HG03469 (cell line): ENCODE data around the gene OSBPL2.

Experiments used
- ATAC-seq: cut with Tn5 transposase; IDR thresholded peaks from one replicate; pipeline ENCODE4 v1.9.1; 2021; ENCODE audit warnings: mild to moderate bottlenecking, moderate library complexity, moderate number of reproducible peaks; ENCODE audit not compliant: unreplicated experiment

Gene OSBPL2

DNA sequence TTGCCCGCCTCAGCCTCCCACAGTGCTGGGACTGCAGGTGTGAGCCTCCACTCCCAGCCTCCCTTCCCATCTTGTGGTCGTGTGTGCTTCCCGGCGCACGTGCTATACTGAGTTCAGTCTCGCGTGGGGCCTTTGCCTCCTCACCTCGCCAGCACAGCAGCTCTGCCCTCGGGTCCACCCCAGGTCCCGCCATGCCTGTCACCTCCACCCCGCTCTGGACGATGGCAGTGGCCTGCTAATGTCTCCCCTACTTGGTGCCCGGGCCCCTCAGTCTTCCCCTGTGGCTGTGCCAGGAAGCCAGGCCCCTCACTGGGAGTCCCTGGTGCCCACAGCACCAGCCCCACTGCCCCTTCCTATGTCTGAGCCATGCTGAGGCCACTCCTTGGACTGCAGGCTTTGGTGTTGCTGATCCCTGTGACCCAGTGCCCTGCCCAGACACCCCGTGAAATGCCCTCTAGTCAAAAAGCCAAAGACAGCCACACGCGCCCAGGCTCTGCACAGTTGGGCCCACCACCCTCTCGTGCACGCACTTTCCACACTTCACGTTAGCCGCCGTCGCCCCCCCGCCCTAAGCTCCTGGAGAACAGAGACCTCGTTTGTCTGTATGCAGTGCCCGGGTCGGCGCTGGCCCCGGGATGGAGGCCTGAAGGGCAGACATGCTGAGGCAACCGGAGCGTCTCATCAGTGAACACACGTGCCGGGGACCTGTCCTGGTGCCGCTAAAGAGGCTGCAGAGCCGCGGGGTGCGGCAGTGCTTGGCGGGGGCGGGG, 32.5 kb upstream of the OSBPL2 start:
- no peak for ATAC-seq

DNA sequence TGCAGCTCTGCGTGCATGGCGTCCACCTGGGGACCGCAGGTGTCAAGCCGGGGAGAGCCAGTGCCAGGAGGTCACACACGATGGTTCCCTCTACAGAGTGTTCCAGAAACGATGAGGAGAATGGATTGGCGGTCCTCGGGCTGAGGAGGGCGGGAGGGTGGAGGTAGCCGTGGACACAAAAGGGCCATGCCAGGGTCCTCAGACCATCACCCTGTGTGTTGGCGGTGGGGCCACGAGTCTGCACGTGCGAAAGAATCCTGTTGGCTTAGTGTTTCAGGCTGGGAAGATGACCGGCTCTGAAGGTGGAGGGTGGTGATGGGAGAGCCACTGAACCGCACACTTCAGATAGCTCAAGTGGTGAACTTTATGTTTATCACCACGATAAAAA, 31.9 kb upstream of the OSBPL2 start:
- no peak for ATAC-seq

DNA sequence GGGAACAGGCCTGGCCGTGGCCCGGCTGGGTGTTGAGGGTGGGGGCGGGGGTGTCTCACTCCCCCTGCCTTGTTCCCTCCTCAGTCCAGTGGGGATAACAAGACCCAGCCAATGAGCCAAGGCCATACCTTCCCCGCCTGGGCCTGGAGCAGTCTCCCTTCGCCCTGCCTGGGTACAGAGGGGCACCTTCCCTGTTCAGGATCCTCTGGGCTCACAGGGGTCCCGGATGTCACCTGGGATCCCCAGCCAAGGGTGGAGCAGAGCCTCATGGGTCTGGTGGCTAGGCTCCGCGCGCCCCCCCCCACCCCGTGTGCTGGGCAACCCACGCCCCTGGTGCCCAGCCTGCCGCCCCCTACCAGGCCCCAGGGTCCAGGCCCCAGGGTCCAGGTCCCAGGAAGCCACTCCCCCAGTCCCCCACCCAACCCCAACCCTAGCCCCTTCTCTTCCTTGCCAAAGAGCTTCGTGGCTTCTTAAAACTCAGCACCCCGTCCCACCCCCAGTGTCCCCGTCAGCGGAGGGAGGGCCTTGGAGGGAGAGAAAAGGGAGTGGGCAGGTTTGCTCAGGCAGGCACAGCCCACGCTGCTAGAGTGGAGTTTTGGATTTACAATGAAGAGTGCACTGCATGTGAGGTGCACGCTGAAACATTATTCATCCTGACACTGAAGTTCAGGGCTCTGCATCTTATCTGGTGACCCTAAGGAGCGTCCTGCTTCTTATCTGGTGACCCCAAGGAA, 30.1 kb upstream of the OSBPL2 start:
- ATAC-seq, result no peak

DNA sequence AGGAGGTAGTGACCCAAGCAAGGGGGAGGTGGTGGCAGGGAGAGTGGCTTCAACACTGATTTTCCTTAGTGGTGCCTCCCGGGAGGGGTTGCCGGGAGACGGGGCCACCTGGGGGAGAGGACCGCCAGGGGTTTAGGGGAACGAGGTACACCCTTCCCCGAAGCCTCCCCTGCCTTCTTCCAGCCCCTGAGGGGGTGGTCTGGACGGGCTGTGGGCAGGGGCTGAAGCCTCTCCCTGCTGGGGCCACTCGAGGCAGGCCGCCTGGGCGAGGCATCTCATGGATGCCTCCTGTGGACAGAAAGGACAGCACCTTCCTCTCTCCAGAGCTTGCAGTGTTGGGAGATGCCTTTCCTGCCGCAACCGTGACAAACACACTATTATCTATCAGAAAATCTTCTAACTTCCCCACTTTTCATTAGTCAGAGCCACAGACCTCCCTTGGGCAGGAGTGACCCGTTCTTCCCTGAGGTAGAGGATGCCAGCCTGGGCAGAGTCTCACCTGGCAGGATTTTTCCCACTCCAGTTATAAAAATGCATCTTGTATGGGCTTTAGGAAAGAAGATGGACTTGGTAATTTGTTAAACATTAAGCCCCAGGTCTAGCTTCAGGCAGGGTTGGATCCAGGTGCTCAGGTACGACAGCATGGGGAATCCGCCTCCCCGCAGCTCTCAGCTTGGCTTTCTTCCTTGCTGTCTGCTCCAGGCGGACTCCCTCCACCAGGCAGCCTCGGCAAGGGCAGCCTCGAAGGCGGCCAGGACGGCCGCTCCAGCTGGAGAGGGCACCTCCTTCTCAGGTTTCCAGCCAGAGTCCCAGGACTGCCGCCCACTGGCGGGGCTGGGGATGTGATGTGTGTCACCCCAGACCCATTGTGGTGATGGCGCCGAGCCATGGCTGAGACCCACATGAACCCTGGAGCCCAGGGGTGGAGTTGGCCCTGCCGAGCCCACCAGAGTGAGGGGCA, 29.2 kb upstream of the OSBPL2 start:
- no peak for ATAC-seq

DNA sequence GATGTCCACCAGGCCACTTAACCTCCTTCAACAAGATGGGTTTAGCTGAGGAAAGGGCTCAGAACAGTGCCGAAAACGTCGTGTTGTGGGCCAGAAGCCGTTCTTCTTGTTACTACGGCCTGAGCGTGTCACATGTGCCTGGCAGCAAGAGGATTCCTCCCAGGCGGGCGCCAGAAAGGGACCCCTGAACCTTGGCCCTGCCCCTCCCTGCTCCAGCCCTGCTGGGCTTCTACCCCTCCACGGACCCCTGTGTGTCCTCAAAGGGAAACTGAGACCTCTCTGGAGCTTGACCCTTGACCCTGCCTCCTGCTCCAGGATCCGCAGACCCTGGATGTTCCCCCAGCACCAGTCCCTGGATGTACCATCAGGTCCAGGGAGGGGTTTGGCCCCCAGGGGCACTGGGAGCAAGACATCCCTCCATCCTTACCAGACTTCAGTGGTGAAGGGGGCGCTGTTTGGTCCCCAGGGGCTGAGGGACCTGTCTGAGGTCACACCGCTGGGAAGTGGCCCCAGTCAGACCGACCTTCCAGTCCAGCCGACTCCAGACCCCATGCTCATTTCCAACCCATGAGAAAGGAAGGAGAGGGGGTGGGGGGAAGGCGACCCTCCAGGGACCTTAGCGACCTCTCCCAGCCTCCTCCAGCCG, 28.3 kb upstream of the OSBPL2 start:
- no peak for ATAC-seq

DNA sequence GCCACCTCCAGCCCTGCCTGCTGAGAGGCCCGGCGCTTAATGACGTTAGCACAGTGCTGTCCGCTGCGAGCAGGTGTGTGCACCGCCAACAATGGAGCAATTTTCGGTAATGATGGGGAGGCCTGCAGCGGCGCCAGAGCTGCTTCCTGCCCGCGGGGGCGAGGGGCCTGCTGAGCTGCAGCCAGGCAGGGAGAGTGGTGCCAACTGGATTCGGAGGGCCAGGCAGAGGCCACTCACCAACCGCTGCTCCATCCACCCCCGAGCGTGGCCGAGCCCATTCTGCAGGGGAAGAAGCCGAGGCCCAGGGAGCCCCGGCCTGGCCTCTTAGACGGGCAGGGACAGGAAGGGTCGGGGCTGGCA, 27.8 kb upstream of the OSBPL2 start:
- no peak for ATAC-seq

DNA sequence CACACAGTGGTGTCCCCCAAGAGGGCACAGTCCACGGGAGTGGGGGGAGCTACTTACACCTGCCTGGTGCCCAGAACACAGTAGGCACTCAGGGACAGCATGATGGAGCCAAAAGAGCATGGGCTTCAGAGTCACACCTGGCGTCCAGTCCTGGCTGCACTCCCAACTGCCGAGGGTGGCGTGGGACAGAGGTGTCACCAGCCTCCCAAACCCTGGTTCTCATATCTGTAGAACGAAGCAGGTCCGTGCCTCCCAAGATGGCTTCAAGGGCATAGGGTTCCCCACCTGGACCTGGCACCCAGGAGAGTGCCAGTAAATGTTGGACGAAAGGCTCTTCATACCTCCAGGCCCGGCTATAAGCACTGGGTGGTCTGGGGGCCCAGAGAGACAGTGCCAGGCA, 27.1 kb upstream of the OSBPL2 start:
- ATAC-seq, result no peak

DNA sequence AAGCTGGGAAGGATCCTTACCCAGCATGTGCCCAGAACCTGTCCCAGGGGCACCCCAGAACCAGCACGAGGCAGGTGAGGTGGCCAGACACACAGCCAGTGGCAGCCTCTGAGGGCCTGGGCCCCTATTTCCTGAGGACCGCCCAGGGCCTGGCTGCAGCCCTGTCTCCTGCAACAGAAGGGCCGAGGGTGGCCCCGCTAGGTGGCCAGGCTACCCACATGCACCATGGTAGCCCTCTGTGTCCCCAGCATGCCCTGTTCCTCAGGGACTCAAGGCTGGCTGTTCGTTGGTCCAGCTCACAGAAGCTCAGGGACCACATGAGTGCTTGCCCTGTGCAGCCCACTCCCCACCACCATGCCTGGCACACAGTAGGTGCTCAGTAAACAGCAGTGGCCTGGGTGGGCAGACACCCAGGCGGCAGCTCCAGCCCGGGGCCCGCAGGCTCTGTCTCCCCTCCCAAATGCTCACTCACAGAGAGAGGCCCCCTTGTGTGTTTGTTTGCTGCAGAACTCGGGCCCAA, 26.5 kb upstream of the OSBPL2 start:
- ATAC-seq, result no peak

DNA sequence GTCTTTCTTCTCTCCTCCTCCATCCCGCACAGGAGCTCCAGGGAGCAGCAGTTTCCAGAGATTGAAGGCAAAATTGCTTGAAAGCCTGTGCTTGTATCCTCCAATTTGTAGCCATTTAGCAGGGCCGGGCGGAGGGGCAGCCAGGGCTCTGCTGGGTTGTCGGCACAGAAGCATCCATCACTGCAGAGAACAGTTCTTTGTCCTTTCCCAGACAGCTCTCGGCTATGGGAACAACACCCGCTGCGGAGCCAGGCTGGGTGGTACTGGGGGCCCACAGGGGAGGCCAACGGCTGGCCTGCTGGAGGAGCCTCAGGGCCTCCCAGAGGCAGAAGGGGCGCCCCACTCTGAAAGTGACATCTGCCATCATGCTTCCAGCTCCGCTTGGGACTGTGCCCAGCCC, 26.0 kb upstream of the OSBPL2 start:
- ATAC-seq, result no peak

DNA sequence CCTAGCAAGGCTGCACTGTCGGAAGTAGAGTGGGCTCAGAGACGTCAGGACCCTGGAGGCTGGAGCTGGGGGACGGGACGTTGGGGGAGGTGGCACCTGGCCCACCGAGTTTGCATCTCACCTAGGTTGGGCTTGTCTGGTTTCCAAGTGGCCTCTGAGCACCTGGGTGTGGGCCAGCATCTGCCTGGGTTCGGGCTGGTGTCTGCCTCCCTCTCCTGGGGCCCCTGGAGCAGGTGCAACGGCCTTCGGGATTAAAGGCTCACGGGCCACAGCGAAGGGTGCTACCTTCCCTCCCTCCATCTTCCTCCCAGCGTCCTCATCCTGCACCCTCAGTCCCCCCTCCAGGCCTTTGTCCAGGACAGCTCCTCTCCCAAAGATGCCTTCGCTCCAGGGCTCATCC, 24.3 kb upstream of the OSBPL2 start:
- no peak for ATAC-seq

DNA sequence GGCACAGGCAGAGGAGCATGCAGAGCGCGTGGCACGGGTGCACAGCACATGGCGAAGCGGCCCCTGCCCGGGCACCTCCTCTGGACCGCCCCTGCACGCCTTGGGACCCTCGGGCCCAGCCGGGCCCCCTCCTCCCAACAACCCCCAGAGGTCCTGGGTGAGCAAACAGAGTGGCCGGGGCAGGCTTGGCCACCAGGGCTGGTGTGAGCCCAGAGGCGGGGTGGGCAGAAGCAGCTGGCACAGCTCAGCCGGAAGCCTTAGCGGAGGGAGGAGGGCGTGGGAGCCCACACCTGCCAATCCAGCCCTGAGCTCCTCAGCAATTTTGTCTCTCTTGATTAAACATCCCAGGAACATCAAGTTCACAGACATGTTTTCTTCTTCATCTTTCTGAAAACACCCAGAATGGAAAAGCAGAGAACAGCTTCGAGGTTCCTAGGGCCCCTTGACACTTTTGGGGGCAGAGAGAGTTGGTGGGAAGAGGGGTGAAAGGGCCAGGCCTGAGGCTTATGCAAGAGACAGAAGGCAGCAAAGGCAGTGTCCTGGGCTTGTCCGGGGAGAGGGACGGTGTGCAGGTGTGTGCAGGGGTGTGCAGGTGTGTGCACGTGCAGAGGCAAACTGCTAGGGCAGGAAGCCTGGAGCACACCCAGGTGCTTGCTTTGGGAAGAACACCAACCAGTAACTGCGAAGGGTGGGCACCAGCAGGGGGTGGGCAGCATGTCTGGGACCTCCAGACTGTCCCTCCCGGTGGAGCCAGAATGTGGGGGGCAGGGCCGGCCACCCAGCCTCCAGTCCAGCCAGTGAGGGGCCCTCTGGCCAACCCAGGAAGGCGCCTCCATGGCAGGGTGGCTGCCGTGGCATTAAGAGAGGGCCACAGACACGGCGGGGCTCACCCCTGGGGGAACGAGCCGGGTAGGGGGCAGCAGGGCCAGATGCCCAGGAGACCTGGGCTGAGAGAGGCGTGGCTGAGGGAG, 23.0 kb upstream of the OSBPL2 start:
- no peak for ATAC-seq

DNA sequence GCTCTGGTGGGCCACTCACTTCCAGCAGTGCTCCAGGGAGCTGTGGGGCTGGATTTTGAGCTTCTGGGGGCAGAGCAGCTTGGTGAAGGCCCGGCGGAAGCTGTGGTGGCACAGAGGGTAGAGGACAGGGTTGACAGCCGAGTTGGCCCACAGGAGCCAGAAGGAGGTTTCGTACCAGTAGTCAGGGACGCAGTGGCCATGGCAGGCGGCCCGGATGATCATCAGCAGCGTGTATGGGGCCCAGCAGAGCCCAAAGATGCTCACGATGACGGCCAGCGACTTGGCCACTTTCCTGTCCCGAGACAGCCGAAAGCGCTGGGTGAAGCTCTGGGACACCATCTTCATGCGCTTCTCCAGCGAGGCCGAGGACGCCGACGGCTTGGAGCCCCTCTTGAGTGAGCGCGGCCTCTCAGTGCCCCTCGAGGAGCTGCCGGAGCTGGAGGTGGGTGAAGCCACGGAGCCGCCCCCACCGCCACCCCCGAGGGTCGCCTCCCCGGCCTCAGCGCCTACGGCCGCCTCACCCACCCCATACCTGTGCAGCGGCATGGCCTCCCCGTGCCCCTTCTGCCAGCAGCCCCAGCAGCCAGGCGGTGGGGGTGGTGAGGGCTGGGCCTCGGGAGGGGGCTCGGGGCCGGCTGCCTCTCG, 22.2 kb upstream of the OSBPL2 start:
- no peak for ATAC-seq

DNA sequence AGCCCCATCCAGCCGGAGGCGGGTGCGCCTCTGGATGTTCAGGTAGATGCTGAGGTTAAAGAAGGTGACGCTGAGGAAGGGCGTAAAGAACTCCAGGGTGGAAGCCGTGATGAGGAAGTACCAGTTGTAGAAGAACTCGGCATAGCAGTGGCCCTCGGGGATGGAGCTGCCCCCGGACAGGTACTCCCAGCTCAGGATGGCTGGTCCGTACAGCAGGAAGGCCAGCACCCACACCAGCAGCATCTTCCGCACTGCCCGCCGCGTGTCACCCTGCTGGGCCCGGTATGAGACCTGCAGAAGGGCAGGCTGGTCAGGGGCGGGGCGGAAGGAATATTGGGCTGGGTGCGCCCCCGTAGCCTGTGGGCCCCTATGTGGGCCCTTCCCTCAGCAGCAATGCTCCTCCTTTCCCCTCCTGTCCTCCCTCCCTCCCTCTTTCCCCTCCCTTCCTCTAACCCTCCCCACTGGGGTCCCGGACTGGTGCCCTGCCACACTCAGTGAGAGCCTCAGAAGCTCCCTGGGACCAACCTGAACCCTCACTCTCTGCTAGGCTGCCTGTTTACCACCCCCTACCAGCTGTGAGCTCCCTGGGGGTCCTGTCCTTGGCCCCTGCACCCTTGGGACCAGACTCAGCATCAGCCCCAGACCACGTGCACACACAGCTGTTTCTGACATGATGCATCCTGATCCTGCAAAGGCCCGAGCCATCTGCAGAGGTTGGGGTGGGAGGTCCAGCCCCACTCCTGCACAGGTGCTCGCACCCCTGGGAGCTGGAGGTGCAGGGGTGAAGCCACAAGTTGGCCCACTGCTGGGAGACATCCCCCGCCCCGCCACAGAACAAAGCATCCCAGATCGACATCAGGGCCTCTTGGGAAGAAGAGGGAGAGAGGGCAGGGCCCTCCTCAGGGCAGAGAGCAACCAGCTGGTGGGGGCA, 21.4 kb upstream of the OSBPL2 start:
- ATAC-seq, result no peak

DNA sequence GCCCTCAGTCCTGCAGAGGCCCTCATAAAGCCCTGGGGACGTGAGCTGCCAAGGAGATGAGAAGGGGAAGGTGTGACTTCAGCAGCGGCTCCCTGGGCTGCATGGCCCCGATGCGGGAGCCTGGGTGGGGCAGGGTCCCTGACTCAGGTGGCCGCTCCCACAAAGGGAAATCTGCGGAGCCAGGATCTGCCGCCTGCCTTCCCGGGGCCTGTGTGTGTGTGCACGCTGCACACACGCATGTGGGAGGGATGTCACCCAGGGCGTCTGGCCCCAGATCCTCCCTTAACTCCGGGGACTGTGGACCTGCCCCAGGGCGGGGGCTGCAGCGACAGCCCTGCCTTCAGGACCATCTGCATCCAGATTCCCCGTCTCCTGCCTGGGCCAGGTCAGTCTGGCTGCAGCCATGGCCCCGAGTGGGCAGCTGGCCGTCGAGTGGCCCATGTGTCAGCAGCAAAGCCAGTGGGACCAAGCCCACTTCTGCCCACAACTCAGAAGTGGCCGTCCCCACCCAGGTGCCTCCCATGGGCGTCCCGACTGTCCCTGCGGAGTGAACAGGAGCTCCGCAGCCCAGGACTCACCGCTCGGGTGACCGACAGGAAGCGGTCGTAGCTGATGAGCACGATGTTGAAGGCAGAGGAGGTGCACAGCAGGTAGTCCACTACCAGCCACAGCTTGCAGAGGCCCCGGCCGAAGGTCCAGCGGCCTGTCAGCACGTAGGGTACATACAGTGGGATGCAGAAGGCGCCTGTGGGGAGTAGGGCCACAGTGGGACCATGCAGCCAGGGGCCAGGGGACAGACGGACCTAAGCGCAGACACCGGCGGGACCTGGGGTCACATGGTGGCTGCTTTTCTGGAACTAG, 20.2 kb upstream of the OSBPL2 start:
- no peak for ATAC-seq

DNA sequence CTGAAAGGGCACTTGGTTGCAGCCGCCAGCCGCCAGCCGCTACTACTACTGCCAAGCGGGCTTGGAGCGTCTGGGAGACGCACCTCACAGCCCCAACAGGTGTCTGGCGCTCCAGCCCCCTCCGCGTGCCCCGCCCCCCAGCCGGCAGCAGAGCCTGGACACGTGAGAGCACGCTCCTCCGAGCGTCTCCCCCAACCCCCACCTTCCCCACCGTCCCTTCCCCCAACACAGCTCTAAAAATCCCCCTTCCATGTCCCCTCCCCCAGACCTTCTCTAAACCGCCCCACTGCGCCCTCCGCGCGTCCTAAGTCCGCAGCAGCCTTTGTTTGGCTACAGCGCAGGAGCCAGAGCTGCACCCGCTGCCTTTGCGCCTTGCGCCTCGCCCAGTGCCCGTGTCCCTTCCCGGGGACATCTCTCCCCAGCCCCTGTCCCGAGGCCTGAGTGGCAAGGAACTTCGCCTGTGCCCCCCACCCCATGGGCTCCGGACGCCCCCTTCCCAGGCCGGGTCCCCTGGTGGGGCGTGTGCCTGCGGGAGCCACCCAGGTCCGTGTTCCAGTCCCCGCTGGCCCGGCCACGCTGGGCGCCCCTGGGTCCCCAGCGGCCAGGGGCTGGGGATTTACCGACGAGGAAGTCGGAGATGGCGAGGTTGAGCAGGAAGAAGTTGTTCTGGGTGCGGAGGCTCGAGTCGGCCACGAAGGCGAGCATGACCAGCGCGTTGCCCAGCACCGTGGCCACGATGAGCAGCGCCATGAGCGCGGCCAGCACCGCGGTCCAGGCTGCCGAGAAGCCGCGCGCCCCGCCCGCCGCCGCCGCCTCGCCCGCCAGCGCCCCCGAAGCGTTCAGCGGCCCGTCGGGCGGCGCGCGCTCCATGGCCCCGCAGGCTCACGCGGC, 19.0 kb upstream of the OSBPL2 start:
- no peak for ATAC-seq

DNA sequence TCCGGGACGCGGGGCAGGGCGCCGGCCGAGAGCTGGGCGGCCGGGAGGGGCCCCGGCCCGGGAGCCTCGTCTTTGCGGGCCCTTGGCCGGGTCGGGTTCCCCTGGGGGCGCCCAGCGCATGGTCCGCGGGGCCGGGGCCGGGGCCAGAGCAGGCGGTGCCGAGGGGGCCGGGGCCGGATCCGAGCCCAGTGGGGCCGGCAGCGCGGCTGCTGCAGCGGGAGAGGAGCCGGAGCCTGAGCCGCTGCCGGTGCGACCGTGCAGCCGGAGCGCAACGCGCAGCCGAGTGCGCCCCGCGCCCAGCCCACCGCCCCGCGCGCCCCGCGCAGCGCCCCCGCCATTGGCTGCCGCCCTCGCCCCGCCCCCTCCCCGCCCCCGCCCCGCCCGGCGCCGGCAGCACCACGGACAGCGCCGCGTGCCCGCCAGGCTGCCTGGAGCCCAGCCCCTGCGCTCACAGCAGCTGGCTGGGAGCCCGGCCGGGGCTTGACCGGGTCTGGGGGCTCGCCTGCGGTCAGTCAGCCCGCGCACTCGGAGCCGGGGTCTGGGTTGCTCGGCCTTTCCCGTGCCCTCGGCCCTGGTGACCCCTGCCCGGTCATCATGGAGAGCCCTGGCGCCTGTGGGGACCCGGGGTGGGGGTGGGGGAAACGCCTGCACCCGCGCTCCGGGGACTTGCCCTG, 18.2 kb upstream of the OSBPL2 start, which contains the start of gene HRH3:
TSS of gene HRH3 (minus strand) at position 287 of the 674 bp plus-strand sequence. CDS start 308 bp downstream, outside the sequence.
- no peak for ATAC-seq
